Measurements from ENCODE around the gene POLQ. TPM values are rescaled to one million over a fixed set of nuclear protein-coding genes. Genes with fewer than 3 reads are reported as not detected.
"Not testable (repeated sequence)": the region's sequence is repeated elsewhere in the genome, so short reads cannot be mapped to it uniquely, and the experiment has no call there.

Gene POLQ
- total RNA-seq, 1 donor from 2014 or later: 0.57 TPM

GRCh38 chr3:121451752-121452151, 94.0 kb downstream of the POLQ start:
- intact Hi-C loops (cut with DNase I); DNase-seq (ENCODE audit: missing footprints); ATAC-seq: not testable (repeated sequence)

DNA sequence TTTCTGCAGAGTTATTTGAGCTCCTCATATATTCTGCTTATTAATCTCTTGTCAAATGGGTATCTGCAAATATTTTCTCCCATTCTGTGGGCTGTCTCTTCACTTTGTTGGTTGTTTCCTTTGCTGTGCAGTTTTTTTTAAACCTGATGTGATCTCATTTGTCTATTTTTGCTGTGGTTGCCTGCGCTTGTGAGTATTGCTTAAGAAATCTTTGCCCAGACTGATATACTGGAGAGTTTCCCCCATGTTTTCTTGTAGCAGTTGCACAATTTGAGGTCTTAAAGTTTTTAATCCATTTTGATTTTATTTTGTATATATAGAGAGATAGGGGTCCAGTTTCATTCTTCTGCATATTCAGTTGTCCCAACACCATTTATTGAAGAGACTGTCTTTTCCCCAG, 102.3 kb downstream of the POLQ start:
- intact Hi-C loops (cut with DNase I): no loop called here
- ATAC-seq (no peak), DNase-seq (ENCODE audit: missing footprints) (no peak)

- intact Hi-C loops (cut with DNase I): no loop called here
- no peak for ATAC-seq
These were observed 109.1 kb downstream of the POLQ start for GRCh38 chr3:121436641-121437040.

DNA sequence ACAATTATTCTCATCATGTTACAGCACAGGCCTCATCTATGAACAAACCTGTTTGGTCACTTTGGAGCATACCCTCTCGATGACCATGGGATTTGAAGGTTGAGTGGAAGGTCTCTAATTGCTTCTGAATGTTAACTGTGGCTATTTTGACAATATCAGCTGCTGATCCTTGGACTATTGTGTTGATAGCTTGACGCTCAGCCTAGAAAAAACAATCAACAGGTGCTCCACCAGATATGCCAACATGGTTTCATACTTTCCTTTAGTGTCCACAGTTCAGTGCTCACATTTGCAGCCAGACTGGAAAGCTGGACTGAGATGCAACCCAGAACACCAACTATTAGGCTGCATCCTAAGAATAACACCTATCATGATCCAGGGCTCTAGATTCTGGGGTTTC, 109.7 kb downstream of the POLQ start:
- DNase-seq (ENCODE audit: missing footprints) (no peak), ATAC-seq (no peak)
- intact Hi-C loops (cut with DNase I): no loop called here

More at GRCh38 chr3:121436641-121437040, 109.1 kb downstream of the POLQ start:
- DNase-seq (ENCODE audit: missing footprints): no peak

DNA sequence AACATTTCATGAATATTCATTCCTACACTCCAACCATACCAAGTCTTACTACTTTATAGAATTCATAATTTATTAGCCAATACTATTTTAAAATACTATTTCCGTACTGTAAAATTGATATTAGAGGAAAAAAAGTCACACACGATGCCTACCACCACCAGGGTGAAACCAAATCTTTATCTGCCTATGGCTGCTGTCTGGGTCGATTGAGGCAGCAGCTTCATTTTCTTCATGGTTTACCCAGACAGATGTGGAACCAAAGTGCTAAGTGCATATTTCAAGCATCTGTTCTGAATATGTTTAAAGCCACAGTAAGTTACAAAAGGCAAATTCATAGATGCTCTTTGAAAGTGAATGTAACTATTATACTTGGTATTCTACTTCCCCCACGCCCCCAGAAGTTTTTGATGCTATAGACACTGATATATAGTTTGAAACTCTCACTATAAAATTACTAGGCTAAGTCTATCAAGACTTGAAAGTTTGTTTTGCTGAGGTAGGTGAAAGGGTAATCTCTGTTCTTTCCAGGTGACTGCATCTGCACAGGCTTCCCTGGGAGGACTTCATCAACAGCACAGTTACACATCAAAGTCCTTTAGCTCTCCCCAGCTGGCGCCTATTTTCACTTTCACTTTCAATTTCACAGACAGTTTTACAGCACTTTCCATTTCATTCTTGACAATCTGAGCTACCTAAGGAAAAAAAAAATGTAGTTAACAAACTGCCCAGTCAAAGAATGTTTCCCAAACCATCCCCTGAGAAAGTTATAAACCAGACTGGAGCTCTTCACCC, 113.9 kb downstream of the POLQ start:
- intact Hi-C loops (cut with DNase I): no loop called here

DNA sequence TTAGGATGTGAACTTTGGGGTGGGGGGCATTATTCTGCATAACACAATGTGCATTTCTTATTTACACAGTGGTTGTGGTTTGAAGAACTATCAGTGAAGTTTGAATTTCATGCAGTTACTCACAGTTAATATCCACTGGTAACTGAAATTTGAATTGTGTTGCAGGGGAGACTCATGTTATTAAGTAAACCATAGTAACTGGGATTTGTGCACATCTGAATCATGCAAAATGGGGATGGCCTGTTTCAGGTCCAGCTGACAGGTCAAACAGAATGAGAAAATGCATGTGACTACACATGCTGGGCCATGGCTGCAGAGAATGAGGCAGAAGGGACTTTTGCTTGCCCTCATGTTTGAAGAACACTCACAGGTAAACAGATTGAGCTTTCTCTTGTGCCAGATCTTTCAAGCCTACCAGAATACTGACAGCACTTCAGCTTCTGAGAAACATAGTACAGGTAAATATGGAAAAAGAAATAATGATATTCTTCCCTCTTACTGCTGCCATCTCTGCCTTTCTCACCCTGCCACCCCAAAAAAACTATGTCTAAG, 115.0 kb downstream of the POLQ start:
- ATAC-seq: no peak
- intact Hi-C loops (cut with DNase I): no loop called here
- DNase-seq (ENCODE audit: missing footprints): no peak

More for the DNA sequence above, 113.9 kb downstream of the POLQ start:
- ATAC-seq: no peak
- no peak for DNase-seq (ENCODE audit: missing footprints)

DNA sequence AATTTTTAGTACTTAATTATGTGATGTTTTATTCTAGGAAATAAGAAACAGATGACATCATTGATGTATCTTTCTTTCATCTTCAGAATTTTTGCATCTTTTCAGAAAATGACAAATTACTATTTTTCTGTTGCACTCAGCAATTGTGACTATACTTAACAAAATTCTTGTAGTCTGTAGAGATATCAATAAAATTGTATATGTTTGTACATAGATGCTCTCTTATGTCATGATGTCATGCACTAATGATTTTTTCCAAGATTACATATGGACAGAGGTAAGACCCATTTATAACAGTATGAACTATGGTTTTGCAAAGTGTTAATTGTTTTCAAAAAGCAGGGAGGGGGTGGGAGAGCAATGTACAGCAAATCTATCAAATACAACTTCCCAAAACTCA, 121.2 kb downstream of the POLQ start:
- no peak for ATAC-seq
- intact Hi-C loops (cut with DNase I): no loop called here

GRCh38 chr3:121418182-121418581, 127.6 kb downstream of the POLQ start:
- ATAC-seq: no peak
- intact Hi-C loops (cut with DNase I): no loop called here
- DNase-seq (ENCODE audit: missing footprints): no peak

More for the DNA sequence above, 121.2 kb downstream of the POLQ start:
- no peak for DNase-seq (ENCODE audit: missing footprints)

DNA sequence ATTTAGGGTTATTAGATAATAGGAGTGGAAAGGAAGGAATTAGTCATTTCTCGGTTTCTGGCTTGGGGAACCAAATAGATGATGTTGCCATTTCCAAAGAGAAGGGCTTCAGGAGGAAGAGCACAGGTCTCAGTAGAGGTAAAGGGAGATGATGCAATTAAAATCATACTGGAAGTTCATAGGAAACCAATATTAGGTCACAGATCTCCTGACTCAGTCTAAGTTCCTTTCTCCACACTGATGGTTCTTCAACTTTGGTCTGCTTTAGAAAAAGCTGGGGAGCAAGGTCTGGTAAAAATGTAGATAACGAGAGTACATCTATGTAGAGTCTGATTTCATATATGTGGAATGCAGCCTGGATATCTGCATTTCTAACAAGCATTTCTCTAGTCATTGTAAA, 130.9 kb downstream of the POLQ start:
- intact Hi-C loops (cut with DNase I): no loop called here
- ATAC-seq (no peak), DNase-seq (ENCODE audit: missing footprints) (no peak)

DNA sequence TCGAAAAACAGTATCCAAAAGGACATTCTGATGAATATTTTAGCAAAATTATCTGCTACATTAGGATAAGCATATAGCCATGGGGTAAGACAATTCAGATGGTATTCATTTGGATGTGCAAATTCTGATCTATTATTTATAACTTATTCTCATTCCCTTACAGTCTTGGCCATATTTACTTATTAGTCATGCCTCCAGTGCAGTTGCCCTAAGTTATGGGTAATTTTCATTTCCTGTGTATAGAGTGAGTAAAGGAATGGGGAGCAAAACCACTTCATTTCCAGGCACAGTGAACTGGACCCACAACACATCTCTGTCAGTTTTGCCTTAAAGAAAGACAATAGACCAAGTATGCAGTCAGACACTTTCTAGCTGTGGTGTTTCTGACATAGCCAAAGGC, 134.3 kb downstream of the POLQ start:
- DNase-seq (ENCODE audit: missing footprints) (no peak), ATAC-seq (no peak)
- intact Hi-C loops (cut with DNase I): no loop called here

DNA sequence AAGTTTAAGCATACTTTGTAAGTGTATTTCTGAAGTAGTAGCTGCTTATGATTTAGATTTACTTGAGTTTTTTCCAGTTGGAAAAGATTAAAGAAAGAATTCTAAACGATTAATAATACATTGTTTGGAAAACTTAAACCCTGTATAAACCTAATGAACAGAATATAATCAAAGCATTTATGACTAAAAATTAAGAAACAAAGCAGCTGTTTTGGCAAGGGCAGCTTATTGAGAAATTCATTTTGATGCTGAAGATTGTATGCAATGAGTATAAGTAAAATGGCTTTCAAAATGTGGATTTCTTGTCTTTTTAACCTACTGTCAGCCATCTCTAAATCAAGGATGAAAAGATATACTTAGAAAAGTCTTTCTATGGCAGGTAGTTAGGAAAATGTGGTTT, 140.2 kb downstream of the POLQ start:
- intact Hi-C loops (cut with DNase I): no loop called here
- DNase-seq (ENCODE audit: missing footprints) (no peak), ATAC-seq (no peak)

DNA sequence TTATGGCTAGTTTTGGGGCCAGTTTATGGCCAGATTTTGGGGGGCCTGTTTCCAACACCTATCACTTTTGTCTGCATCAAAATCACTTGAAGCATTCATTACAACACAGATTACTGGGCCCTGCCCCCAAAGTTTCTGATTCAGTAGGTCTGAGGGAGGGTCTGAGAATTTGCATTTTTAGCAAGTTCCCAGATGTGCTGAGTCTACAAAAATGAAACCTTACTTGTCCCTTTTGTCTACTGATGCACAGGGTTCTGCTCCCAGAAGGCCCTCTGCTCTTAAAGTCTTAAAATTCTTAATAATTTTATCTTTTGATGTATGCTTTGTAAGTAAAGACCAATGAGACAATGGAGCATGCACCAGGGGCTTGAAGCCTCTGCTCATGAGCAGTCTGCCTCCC, 146.0 kb downstream of the POLQ start:
- DNase-seq (ENCODE audit: missing footprints) (no peak), ATAC-seq (no peak)
- intact Hi-C loops (cut with DNase I): no loop called here

GRCh38 chr3:121398051-121398450, 147.7 kb downstream of the POLQ start:
- intact Hi-C loops (cut with DNase I); ATAC-seq; DNase-seq (ENCODE audit: missing footprints): not testable (repeated sequence)

DNA sequence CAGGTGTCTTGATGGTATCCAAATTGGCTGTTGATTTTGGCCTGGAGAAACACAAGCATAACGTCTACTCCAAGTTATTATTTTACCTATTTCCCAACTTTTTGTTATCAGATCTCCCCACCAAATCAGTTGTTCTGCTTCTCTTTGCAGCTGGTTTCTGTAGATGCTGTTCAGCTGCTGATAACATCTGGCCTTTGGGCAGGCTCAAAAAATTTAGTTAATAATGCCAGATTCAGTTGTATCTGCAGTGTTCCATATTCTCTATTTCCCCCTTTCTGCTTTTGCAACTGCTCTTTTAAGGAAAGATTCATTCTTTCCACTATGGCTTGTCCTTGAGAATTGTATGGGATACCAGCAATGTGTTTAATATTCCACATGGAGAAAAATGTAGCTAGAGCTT, 149.8 kb downstream of the POLQ start:
- DNase-seq (ENCODE audit: missing footprints); intact Hi-C loops (cut with DNase I); ATAC-seq: not testable (repeated sequence)

DNA sequence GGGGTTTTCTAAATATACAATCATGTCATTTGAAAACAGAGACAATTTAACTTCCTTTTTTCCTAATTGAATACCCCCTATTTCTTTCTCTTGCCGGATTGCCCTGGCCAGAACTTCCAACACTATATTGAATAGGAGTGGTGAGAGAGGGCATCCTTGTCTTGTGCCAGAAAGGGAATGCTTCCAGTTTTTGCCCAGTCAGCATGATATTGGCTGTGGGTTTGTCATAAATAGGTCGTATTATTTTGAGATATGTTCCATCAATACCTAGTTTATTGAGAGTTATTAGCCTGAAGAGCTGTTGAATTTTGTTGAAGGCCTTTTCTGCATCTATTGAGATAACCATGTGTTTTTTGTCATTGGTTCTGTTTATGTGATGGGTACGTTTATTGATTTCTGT, 157.5 kb downstream of the POLQ start:
- DNase-seq (ENCODE audit: missing footprints); intact Hi-C loops (cut with DNase I); ATAC-seq: not testable (repeated sequence)

Other genes starting within 250 kb of the POLQ start
- gene ARGFX, start 22.0 kb upstream of the POLQ start, total RNA-seq: not detected
- gene FBXO40, start 47.4 kb upstream of the POLQ start, total RNA-seq: 182 TPM
- 13.9 TPM for gene HCLS1, start 114.9 kb upstream of the POLQ start, total RNA-seq
- 47.5 TPM for gene GOLGB1, start 203.8 kb upstream of the POLQ start, total RNA-seq

Data from Right ventricle myocardium inferior (tissue), 1 donor.